H1 (cell line): Measurements from ENCODE around the gene NUPR1. TPM values are rescaled to one million over a fixed set of nuclear protein-coding genes. Genes with fewer than 3 reads are reported as not detected.

Experiments used
- CTCF ChIP-seq, 3 experiments: IDR thresholded peaks; 1 replicate in 2 of 3; 2 replicates in 1 of 3; pipeline versions ENCODE4 v1.5.1 to v1.6.1; 2011; ENCODE audit warnings: low read length in 3 of 3, mild to moderate bottlenecking in 3 of 3, inconsistent platforms in 2 of 3, low read depth in 1 of 3, moderate library complexity in 1 of 3; ENCODE audit not compliant: insufficient read depth in 1 of 3; ENCODE audit errors: control extremely low read depth in 1 of 3
- KDM5A ChIP-seq: fragments of 200-600 bp; IDR thresholded peaks from 2 replicates; pipeline ENCODE4 v1.7.1; 2012; ENCODE audit warnings: mild to moderate bottlenecking, low read length, inconsistent platforms, mixed read lengths
- RBBP5 ChIP-seq: IDR thresholded peaks from 2 replicates; pipeline ENCODE4 v1.7.1; 2012; ENCODE audit warnings: low read depth, mild to moderate bottlenecking, inconsistent platforms, low read length, moderate library complexity, borderline replicate concordance
- RFX5 ChIP-seq: IDR thresholded peaks from 2 replicates; pipeline ENCODE4 v1.6.1; 2011; ENCODE audit warnings: low read depth, low read length, improper control_type of control experiment, borderline replicate concordance
- SAP30 ChIP-seq: fragments of 300-600 bp; sonication (generic); IDR thresholded peaks from 2 replicates; pipeline ENCODE4 v1.7.1; 2012; ENCODE audit warnings: low read length, moderate library complexity, mild to moderate bottlenecking, inconsistent platforms; ENCODE audit not compliant: insufficient read depth, insufficient replicate concordance
- polyA plus RNA-seq, 7 experiments: library from polyadenylated mRNA; depleted of rRNA in 3 of 7; stranded (reverse) in 5 of 7; unstranded in 2 of 7; fragments of >200 nt in 5 of 7; fragments of 200-250 nt in 2 of 7; gene quantifications; 1 replicate in 5 of 7; 2 replicates in 1 of 7; 4 replicates in 1 of 7; pipeline versions ENCODE4 v1.2.1 to v1.2.3, GENCODE V29; 2011 to 2013; ENCODE audit warnings: missing spikeins in 2 of 7, mixed read lengths in 2 of 7
- total RNA-seq: library from RNA; stranded (reverse); fragmentation: NEBNext Ultra II Directional; extraction: Animal tissue kit (Norgen Biotek cat#: 25700); gene quantifications from 2 replicates; pipeline ENCODE4 v1.2.1, GENCODE V29; 2021

Gene NUPR1
- total and polyA plus RNA-seq, 2 of the 8 experiments (the other 6 are each of a cell fraction or from before 2014, with no cell fraction given): 0.17 to 0.20 TPM

GRCh38 chr16:28491230-28491969, 47.4 kb downstream of the NUPR1 start (continued):
- TF ChIP-seq CTCF (IDR thresholded peaks at IDR 0.05; ENCODE audit: control extremely low read depth in 1 of 3, insufficient read depth in 1 of 3, low read depth in 1 of 3, low read length in 3 of 3) (peak in 2 of 3 experiments; percentile 10 to 16; a peak in 2 of 4 replicates), RBBP5 (peak; percentile 34; the same call in 1 of the 2 replicates), RFX5 (no peak), KDM5A (no peak), SAP30 (peak; percentile 57)
